Measurements from ENCODE around the gene CDK19. TPM values are rescaled to one million over a fixed set of nuclear protein-coding genes. Genes with fewer than 3 reads are reported as not detected.

Gene CDK19
- total and polyA plus RNA-seq, 2 of the 13 experiments (the other 11 are each of a cell fraction or from before 2014, with no cell fraction given), result 13.4 to 27.0 TPM

- no peak for TF ChIP-seq CEBPZ (IDR thresholded peaks at IDR 0.05; ENCODE audit: low read length)
Measured at GRCh38 chr6:110859335-110859792, 44.1 kb upstream of the CDK19 start (continued).

- in situ Hi-C loops (cut with HindIII; ENCODE audit: extremely low pct_ligation_motif_present, low pct_unique_long_range_greater_than_20kb) (no loop called here), intact Hi-C loops (cut with micrococcal nuclease; ENCODE audit: unreplicated experiment) (no loop called here)
- POLR2A ChIA-PET, result no interaction called here
- Histone ChIP-seq H3K9me3 (ENCODE audit: low read length) (no peaks in the 10 kb centered on the region), H3K36me3 (replicated peaks in 1 of 2; ENCODE audit: control insufficient read depth in 1 of 2, insufficient read depth in 2 of 2, low read length in 2 of 2) (no peaks in the 10 kb centered on the region), H3K4me1 (ENCODE audit: insufficient read depth, low read length) (peaks cover 21% of the 10 kb centered on the region), H3K79me2 (ENCODE audit: insufficient read depth, low read length) (no peaks in the 10 kb centered on the region), H3K27me3 (ENCODE audit: control insufficient read depth in 1 of 2, insufficient read depth in 2 of 2, low read length in 2 of 2) (no peaks in the 10 kb centered on the region), H3K4me3 (replicated peaks in 1 of 3; ENCODE audit: insufficient read depth in 1 of 3, low read depth in 2 of 3, low read length in 3 of 3) (no peak overlapping the region), H3K4me2 (ENCODE audit: low read depth, low read length) (no peak overlapping the region), H4K20me1 (ENCODE audit: insufficient read depth, low read length) (no peaks in the 10 kb centered on the region), H3K9ac (ENCODE audit: insufficient read depth, low read depth, low read length) (no peak overlapping the region), H3K27ac (ENCODE audit: extremely low read length, insufficient read depth, low read length) (no peak overlapping the region), H2AFZ (ENCODE audit: low read length) (no peak overlapping the region)
- CTCF ChIA-PET (ENCODE audit: low intra/inter-chr PET ratio, low total read pairs), result no interaction called here
- WGBS (ENCODE audit: low lambda C conversion rate), result 83% methylated on average over 20 of the region's 31 CpGs
- TF ChIP-seq HOXA3 (CRISPR knock-in tag; IDR thresholded peaks at IDR 0.05), result no peak
- 0 out of 2 replicates have a peak, but pooled peaks have one; percentile 49 for TF ChIP-seq HNRNPL (IDR thresholded peaks at IDR 0.05; ENCODE audit: low read depth, low read length)
- no TSS peak for BruUV-seq (replicated peaks)
- ATAC-seq, result no peak
- FAIRE-seq, result no peak
- no peak for DNase-seq (ENCODE audit: low spot score)
Measured at GRCh38 chr6:110858562-110859214, 43.4 kb upstream of the CDK19 start.

All from HepG2 (cell line).